ENCODE results near the gene HEATR5A.

DNA sequence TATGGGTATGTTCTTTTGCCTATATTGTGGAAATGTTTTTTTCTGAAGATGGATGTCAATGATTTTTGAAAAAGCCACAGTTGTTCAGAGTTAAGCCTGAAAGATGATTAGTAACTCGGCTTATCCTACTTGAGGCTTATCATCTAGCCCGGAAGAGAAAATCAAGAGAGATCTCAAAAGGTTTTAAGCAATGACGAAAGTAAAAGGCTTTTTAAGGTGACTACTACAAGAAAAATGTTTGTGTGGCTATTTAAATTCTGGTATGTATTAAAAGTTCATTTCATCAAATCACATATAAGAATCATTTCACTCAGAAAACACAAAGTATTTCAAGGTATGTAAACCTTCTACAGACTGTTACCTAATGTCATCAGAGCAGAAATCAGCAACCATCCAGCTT is 40.2 kb downstream of the HEATR5A start:
- no peak for TF ChIP-seq CTCF (IDR thresholded peaks at IDR 0.05)
- no peak for TF ChIP-seq ZFX (IDR thresholded peaks at IDR 0.05; ENCODE audit: borderline replicate concordance)
